ENCODE results near the gene DHX57.

Gene DHX57

DNA sequence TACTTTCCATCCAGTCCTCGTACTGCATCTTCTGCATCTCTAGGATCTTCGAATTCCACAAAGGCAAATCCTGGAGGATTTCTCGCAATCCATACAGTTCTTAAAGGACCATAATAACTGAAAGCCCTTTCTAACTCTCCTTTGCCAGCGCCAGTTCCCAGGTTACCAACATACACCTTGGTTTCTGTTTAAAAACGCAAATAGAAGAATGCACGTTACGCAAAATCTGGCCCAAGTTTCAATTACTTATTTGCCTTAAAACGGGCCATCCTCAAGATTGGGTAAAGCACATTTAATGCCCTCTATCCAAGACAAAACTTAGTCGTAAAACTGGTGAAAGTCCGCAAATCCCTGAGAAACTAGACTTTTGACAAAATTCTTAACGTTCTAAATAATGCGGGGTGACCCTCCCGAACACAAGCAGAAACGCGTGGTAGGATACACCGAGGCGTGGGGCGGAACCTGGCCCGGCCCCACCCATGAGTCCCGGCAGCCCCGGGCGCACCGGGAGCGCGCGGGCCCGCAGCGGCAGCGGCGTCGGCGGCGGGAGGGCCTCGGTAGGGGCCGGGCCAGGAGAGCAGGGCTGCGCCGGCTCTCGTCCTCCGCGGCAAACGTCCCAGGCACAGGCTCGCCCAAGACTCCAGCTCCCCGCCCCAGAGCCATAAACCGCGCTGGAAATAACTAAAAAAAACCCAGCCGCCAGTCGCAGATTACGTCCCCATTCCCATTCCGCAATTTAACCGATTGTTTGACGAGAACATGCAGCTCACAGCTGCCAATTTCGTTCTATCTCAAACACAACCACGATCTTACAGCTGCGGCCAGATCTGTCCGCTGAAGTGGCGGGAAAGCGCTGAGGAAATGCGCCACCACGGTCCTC, 125.5 kb downstream of the DHX57 start:
- DNase-seq, result no peak

- DNase-seq, result no peak
Observed at GRCh38 chr2:38748943-38749804, 126.6 kb downstream of the DHX57 start.

DNA sequence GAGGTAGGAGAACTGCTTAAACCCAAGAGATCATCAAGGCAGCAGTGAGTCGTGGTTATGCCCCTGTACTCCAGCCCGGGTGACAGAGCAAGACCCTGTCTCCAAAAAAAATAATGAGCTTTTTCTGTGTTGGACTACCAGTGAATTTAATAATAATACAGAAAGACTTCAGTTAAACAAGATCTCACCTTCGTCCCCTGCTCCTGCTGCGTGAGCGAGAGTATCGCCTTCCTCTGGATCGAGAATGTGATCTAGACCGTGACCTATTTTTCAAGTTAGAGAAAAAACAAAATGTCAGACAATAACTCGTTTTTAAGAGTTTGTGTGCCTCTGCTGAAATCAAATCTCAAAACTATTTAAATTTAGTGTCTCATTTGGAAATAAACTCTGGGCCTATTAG, 127.3 kb downstream of the DHX57 start:
- DNase-seq, result no peak

DNA sequence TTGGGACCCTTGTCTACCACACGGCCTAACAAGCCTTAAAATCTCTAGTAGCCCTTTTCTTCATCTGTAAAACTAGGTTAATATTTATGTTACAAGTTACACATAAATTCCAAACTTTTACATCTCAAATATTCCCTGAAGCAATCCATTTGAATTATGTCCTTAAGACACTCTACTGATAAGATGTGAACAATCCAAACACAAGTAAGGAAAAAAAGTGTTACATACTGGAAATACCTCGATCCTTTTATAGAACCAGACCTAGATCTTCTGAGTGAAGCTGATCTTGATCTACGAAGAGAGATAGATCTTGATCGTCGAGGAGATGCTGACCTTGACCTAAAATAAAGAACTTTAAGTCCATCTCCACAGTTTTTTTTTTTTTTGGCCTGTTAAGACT, 127.9 kb downstream of the DHX57 start:
- no peak for DNase-seq

Data from SIG-M5 (cell line).